Mucosa of rectum (tissue), 2 donors: Measurements from ENCODE around the gene KSR1.

Experiments used
- H3K27ac ChIP-seq, 2 donors: one replicate each; pipeline ENCODE4 v1.7.0; 2013; ENCODE audit warnings: inconsistent platforms in 2 of 2, low read depth in 2 of 2, low read length in 2 of 2
- H3K27me3 ChIP-seq, 2 donors: one replicate each; pipeline ENCODE4 v1.7.0; 2013; ENCODE audit warnings: low read length in 2 of 2; ENCODE audit not compliant: control insufficient read depth in 2 of 2, insufficient read depth in 2 of 2
- H3K36me3 ChIP-seq, 2 donors: one replicate each; pipeline ENCODE4 v1.7.0; 2013; ENCODE audit warnings: low read length in 2 of 2; ENCODE audit not compliant: control insufficient read depth in 2 of 2, insufficient read depth in 2 of 2
- H3K4me1 ChIP-seq, 2 donors: one replicate each; pipeline ENCODE4 v1.7.0; 2013; ENCODE audit warnings: low read length in 2 of 2, mild to moderate bottlenecking in 1 of 2; ENCODE audit not compliant: control insufficient read depth in 2 of 2, insufficient read depth in 2 of 2
- H3K4me3 ChIP-seq, 2 donors: one replicate each; pipeline ENCODE4 v1.7.0; 2013; ENCODE audit warnings: low read length in 2 of 2
- H3K9ac ChIP-seq, 2 donors: one replicate each; pipeline ENCODE4 v1.7.0; 2013; ENCODE audit warnings: low read length in 2 of 2, low read depth in 1 of 2, mild to moderate bottlenecking in 1 of 2
- H3K9me3 ChIP-seq, 2 donors: one replicate each; pipeline ENCODE4 v1.7.0; 2013; ENCODE audit warnings: low read length in 2 of 2; ENCODE audit not compliant: control insufficient read depth in 2 of 2
- donor health status: healthy.
- donor health status: Normal muscosa, but diverticular disease.

Gene KSR1

GRCh38 chr17:27540318-27541101 lies 84.3 kb downstream of the KSR1 start:
- Histone ChIP-seq H3K9ac (no peak overlapping the region), H3K27ac (peak overlapping the region in 1 of 2 donors; percentile 78), H3K9me3 (no peaks in the 10 kb centered on the region), H3K4me3 (no peak overlapping the region), H3K36me3 (no peaks in the 10 kb centered on the region), H3K4me1 (peaks cover 48 to 53% of the 10 kb centered on the region in 2 donors), H3K27me3 (peaks cover 0 to 2% of the 10 kb centered on the region in 2 donors)

- H3K27ac ChIP-seq: peak overlapping the region in 1 of 2 donors; percentile 78
- peaks cover 40 to 43% of the 10 kb centered on the region in 2 donors for H3K4me1 ChIP-seq
- no peaks in the 10 kb centered on the region for H3K9me3 ChIP-seq
Measured at GRCh38 chr17:27541301-27542023, 85.2 kb downstream of the KSR1 start.

GRCh38 chr17:27542841-27543463 lies 86.7 kb downstream of the KSR1 start:
- peak overlapping the region; percentile 56 to 64 for H3K27ac ChIP-seq
- H3K4me3 ChIP-seq: no peak overlapping the region
- peaks cover 37 to 38% of the 10 kb centered on the region in 2 donors for H3K4me1 ChIP-seq
- no peaks in the 10 kb centered on the region for H3K36me3 ChIP-seq
- no peak overlapping the region for H3K9ac ChIP-seq
- H3K9me3 ChIP-seq: no peaks in the 10 kb centered on the region
- H3K27me3 ChIP-seq: peaks cover 0 to 2% of the 10 kb centered on the region in 2 donors

More at GRCh38 chr17:27541301-27542023, 85.2 kb downstream of the KSR1 start:
- no peak overlapping the region for H3K9ac ChIP-seq
- H3K36me3 ChIP-seq: no peaks in the 10 kb centered on the region
- no peak overlapping the region for H3K4me3 ChIP-seq
- peaks cover 0 to 2% of the 10 kb centered on the region in 2 donors for H3K27me3 ChIP-seq

- H3K27ac ChIP-seq: peak overlapping the region; percentile 56 to 64
- H3K9me3 ChIP-seq: no peaks in the 10 kb centered on the region
- peaks cover 0 to 2% of the 10 kb centered on the region in 2 donors for H3K27me3 ChIP-seq
Measured at GRCh38 chr17:27543464-27543856, 87.2 kb downstream of the KSR1 start.

GRCh38 chr17:27543958-27544349 lies 87.7 kb downstream of the KSR1 start:
- Histone ChIP-seq H3K4me1 (peaks cover 35 to 36% of the 10 kb centered on the region in 2 donors), H3K36me3 (no peaks in the 10 kb centered on the region), H3K9me3 (no peaks in the 10 kb centered on the region), H3K4me3 (no peak overlapping the region), H3K9ac (no peak overlapping the region), H3K27ac (no peak overlapping the region), H3K27me3 (peaks cover 0 to 2% of the 10 kb centered on the region in 2 donors)

More at GRCh38 chr17:27543464-27543856, 87.2 kb downstream of the KSR1 start:
- H3K4me3 ChIP-seq: no peak overlapping the region
- H3K36me3 ChIP-seq: no peaks in the 10 kb centered on the region
- no peak overlapping the region for H3K9ac ChIP-seq
- H3K4me1 ChIP-seq: peaks cover 37 to 38% of the 10 kb centered on the region in 2 donors

GRCh38 chr17:27544350-27545131 lies 88.3 kb downstream of the KSR1 start:
- H3K9ac ChIP-seq: no peak overlapping the region
- H3K4me1 ChIP-seq: peaks cover 31 to 35% of the 10 kb centered on the region in 2 donors
- no peak overlapping the region for H3K27ac ChIP-seq
- H3K4me3 ChIP-seq: no peak overlapping the region
- peaks cover 0 to 2% of the 10 kb centered on the region in 2 donors for H3K27me3 ChIP-seq
- H3K9me3 ChIP-seq: no peaks in the 10 kb centered on the region
- no peaks in the 10 kb centered on the region for H3K36me3 ChIP-seq

GRCh38 chr17:27545562-27546229 lies 89.4 kb downstream of the KSR1 start:
- Histone ChIP-seq H3K27me3 (peaks cover 0 to 2% of the 10 kb centered on the region in 2 donors), H3K4me1 (peaks cover 21 to 25% of the 10 kb centered on the region in 2 donors), H3K27ac (no peak overlapping the region), H3K4me3 (no peak overlapping the region), H3K9me3 (no peaks in the 10 kb centered on the region), H3K9ac (no peak overlapping the region), H3K36me3 (no peaks in the 10 kb centered on the region)

- Histone ChIP-seq H3K27me3 (no peaks in the 10 kb centered on the region), H3K4me3 (no peak overlapping the region), H3K4me1 (peaks cover 17 to 20% of the 10 kb centered on the region in 2 donors), H3K27ac (no peak overlapping the region), H3K36me3 (no peaks in the 10 kb centered on the region), H3K9ac (no peak overlapping the region), H3K9me3 (no peaks in the 10 kb centered on the region)
Measured at GRCh38 chr17:27546624-27547300, 90.5 kb downstream of the KSR1 start.

GRCh38 chr17:27547301-27547683 lies 91.0 kb downstream of the KSR1 start:
- H3K27me3 ChIP-seq: no peaks in the 10 kb centered on the region
- H3K36me3 ChIP-seq: no peaks in the 10 kb centered on the region
- no peak overlapping the region for H3K27ac ChIP-seq
- H3K4me3 ChIP-seq: no peak overlapping the region
- no peak overlapping the region for H3K9ac ChIP-seq
- H3K9me3 ChIP-seq: no peaks in the 10 kb centered on the region
- H3K4me1 ChIP-seq: peaks cover 18 to 23% of the 10 kb centered on the region in 2 donors
